Hematopoietic multipotent progenitor cell treated with erythropoietin and hydrocortisone succinate and interleukin-3 and kit ligand, for 15 days (in vitro differentiated cells): ENCODE measurements around the gene TP63.

Experiments
- DNase-seq: peaks from one replicate; pipeline ENCODE4 v3.0.0-alpha.2; 2015; ENCODE audit warnings: low spot score

Gene TP63

DNA sequence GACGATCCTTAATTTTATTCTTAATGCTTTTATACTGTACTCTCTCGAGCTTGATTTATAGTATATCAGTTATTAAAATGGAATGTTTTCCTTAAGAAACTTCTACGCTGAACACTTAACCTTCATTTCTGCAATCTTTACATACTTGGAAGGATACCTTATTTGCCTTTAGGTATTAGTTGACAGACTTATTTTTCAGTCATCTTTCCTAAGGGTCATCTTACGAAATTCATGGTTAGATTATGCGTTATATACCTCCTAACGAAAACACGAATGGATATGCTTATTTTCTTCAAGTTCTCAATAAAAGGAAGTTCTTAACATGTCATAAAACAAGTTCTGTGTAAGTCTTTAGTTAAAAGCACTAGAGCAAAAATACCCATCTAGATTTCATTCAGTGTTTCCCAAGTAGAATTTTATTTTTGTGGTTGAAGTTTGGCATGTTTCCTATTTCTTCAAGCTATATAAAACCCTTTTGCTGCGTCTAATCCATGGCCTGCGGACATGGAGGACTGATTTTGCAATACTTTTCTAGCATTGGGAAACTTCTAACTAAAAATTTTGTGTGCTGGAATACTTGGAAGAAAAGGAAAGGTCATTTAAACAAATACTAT is 231.3 kb downstream of the TP63 start:
- DNase-seq, result no peak

DNA sequence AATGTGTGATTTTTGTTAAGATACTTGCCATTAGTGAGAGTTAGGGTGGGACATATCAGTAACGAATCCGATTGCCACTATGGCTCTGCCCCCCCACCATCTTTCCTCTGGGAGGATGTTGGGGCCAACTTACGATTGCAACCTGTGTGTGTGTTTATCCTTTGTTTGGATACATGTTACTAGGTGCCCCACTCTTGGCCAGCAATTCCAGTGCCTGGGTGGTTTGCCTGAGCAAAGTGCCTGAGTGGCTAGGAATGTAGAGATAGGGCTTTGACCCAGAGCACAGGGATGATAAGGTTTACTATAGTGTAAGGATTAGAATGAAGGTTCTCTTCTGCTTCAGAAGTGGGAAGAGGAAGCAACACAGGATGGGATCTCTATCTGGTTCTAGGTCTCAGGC is 231.8 kb downstream of the TP63 start:
- no peak for DNase-seq

DNA sequence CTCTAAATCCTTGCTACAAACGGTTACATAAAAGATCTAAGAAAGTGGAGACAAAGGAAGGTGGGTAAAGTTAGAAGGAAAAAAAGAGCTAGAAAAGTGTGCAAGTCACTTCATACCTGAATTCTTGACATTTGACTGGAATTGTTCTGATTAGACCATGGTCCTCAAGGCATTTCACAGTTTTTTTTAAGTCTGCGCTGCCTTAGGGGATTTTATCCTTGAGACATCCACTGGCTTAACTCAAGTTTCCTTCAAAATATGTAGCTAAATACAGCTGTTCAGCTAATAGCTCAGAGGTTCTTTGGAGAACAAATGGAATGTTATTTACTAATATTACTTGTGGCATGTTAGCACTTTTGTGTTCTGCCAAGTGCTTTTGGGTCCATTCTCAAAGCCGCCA is 236.9 kb downstream of the TP63 start:
- no peak for DNase-seq

DNA sequence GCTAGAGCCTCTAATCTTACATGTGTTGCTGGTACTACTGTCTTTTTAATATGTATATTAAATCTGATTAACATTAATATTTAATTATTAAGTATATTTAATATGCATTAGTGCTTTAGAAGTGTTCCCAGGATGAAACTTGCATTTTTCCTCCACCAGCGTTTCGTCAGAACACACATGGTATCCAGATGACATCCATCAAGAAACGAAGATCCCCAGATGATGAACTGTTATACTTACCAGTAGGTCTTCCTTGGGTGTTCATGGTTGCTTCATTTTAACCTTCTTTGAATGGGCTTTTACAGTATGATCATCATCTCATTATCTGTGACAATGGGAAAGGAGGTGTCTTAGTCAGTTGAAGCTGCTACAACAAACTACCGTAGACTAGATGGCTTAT is 238.0 kb downstream of the TP63 start:
- no peak for DNase-seq

DNA sequence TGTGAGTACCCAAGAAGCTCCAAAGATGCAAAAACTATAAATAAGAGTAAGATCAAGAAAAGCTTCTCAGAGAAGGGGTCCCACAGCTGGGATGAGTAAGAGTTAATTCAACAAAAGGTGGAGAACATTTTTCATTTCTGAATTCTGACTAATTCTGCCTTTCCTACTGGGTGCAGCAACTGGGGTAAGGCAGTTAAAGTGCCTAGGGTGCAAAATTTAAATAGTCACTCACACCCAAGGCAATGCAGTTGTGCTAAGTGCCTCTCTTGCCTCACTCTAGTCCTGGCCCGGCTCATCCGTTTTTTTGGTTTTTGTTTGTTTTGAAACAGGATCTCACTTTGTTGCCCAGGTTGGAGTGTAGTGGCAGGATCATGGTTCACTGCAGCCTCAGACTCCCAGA is 240.2 kb downstream of the TP63 start:
- no peak for DNase-seq

DNA sequence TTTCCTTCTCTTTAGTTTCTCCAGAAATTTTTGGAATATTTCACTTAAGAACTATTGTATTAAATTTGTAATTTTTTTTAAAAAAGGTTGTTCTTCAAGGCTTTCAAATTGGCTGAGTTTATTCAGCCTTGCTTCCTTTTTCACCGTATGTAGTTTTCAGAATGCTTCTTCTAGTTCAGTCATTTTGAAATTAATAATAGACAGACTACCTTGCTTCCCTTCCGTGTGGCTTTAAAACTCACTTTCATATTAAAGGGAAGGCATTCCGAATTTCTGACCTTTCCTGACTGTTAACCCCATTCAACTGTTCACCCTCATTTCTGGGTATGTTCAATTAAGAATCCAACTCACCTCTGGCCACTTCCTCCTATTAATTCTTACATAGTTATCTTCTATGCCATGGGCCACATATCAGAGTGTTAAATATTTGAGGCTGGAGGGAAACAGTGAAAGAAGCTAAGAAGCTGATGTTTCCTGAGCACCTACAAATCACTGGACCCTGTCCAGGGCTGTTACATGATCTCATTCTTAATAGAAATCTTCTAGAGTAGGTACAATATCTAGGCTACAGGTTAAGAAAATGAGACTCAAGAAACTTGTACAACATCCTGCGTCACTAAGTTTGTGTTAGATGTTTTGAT is 252.0 kb downstream of the TP63 start:
- no peak for DNase-seq

DNA sequence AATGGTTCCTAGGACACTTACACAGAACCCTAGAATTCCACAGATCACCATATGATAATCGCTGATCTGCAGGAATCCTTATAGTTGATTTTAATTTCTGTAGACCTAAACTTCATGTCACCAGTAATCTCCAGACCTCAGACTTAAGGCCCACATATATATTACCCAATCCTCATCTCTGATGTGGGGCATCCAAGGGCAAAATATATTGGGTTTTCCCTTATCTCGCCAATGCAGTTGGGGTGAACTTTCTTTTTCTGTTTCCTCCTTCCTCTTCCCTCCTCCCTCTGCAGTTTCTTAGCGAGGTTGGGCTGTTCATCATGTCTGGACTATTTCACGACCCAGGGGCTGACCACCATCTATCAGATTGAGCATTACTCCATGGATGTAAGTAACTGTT is 259.3 kb downstream of the TP63 start:
- DNase-seq, result no peak

DNA sequence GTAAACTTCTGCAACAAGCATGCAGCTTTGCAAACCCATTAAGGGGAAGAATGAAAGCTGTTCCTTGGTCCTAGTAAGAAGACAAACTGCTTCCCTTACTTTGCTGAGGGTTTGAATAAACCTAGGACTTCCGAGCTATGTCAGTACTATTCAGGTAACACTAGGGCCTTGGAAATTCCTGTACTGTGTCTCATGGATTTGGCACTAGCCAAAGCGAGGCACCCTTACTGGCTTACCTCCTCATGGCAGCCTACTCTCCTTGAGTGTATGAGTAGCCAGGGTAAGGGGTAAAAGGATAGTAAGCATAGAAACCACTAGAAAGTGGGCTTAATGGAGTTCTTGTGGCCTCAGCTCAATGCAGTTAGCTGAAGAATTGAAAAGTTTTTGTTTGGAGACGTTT is 265.3 kb downstream of the TP63 start:
- no peak for DNase-seq

DNA sequence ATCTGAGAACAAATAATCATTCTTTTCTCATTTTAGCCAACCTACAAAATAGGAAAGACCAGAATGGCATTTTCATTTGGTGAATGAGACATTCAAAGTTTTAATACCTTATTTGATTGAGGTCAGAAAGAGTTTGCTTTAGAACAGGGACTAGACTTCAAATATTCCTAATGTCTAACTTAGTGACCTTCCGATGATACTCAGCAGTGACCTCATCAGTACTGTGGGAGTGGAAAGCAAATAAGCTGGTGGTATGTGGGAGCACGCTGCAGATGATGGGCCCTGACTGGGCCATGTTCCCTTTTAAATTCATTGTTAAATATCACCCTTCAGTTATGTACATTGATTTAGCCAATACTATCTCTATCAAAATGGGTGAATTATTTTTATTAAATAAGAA is 266.2 kb downstream of the TP63 start:
- DNase-seq, result no peak

DNA sequence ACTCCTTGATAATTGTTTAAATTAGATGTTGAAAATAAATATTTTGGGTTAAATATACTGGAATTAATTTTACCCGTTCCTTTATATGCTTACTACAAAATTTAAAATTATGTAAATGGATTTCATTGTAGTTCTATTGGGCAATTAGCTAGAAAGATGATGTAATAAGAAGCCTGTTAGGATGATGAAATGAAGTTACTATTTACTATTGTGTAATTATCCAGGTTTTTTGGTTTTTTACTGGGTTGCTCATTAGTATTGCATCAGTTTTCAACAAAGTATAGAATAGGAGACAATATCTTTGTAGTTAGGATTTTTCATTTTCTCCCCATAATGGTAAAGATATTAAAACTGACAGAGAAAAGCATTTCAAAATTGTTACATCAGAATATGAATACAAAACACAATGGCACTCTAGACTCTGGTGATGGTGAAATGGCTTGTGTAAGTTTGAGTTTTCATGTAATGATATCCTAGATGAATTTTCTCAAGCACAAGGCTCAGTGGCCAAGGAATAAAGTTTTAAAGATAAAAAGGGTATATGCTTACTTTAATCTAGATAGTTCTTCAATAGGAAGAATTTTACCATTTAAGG is 267.5 kb downstream of the TP63 start:
- DNase-seq, result no peak

DNA sequence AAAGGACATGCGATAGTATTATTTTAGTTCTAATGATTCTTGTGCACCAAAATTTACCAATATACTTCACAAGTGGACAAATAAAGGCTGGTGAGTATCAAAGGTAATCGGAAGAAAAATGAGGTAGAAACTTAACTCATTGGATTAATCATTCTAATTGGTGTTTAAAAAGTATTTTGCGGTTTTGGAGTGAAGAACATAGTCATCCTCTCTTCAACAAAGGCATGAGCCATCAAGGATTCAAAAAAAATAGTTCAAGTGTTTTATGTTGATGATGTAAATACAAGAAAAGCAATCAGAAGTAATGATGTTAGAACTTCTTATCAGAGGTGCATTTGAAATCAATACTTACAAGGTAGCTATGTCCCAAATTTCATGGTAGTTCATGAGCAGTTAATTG is 268.0 kb downstream of the TP63 start:
- DNase-seq, result no peak

DNA sequence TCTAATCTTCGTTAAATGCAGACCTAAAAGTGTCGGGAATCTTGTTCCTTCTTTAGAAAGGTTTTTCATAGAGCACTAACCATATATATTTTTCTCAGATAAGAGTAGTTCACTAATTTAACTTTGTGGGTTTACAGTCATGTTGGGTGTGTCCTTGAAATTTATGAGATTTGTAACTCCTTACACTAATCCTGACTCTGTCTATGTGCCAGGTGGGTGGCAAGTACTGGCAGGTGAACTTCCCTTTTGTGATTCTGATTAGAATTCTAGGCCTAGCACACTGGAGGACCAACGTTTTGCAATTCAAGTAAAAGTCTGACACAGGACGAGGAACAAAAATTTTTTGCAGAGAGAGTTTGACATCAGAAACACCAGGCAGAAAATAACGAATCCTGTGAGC is 269.4 kb downstream of the TP63 start:
- no peak for DNase-seq

DNA sequence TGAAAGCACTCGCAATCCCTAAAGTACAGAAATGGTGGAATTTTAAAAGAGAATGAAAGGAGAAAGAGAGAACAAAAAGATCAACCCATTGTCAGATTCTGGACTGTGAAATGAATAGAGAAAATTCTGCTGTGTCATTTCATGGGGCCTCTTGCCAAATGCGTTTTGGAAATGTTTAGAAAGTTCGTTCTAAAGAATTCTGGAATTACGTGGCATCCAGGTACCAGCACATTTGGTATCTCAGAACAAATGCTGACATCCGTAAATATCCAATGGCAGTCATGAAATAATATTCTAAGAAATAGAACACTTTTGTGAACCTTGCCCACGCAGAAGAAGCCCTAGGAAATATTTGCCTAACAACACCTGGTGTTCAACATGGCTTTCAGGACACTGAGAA is 270.3 kb downstream of the TP63 start:
- no peak for DNase-seq

DNA sequence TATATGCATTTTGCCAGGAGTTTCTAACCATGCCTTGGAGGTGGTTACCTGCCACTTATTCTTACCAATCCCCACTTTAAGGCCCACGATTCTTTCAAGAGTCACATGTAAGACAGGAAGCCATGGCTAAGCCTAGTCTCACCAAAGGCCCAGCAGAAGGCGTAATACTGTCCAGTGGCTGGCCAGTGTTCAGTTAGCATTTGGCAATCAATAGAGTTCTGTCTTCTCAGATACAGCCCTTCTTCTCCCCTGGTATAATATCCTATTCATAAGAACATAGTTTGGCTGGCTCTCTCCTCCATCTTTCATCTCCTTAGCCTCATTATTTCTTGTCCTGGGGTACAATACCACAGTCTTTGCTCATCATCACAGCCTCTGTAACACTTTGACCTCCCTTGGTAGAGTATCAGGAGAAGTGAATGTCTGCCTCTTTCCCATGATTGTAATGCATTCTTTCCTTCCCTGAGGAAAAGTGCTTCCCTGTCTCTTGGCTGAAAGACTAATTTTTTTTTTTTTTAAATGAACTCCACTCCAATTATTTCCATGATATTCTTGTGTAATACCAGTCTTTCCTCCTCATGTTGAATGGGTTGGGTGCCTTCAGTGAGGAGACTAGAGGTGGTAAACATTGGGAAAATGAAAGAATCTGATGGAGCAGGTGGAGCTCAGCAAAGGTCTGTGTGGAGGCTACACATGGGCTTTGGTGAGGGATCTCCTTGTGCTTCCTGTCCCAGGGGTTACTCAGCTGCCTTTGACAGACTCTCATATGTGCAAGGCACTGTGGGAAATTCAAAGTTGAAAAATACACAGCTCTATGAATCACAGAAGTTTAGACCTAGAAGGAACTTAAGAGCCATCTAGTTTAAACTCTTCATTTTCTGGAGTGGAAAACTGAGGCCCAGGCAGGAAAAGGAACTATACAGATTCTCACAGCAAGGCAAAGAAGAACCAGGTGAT is 271.3 kb downstream of the TP63 start:
- DNase-seq, result no peak

DNA sequence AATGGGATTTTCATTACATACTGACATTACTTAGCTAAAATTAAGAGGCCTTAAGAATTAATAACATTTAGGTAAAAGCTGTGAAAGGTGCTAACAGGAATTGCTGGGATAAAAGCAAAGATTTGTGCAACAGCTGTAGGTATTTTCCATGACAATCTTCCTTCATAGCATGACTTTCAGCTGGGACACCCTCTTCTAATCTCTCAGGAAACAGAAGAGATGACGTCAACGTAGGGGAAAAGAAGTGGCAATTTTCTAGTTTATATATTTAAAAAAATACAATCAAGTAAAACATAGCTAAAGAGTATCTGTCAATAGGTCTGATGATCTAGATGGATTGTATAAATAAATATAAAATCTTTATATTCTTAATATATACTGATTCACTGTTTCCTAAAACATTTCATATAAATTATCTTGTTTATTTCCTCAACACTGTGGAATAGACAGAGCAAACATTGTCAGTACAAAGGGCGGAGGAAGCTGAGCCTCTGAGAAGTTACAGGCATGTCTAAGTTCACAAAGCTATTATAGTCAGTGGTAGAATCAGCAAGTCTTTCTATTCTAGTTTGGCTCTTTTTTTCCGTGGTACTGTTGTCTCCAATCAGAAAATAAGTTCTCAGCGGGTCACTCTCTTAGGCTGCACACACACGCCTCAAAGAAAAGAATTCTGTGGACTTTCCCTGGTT is 272.5 kb downstream of the TP63 start:
- no peak for DNase-seq

DNA sequence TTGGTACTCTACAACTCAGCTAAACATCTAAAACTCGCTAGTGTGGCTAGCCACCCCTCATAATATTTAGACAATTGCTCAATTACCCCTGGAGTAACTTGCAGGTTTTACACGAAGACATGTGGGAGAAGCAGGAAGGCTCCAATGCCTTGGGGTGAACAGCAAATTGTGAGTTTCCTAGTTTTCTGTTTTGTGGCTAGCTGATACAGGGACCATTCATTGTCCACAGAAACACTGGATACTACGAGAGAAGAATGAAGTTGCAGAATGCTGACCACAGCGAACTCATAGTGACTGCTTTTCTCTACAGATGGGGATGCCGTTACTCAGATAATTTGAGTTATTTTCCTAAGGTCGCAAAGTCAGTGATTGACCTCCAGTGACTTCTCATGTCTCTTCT is 276.6 kb downstream of the TP63 start:
- no peak for DNase-seq

DNA sequence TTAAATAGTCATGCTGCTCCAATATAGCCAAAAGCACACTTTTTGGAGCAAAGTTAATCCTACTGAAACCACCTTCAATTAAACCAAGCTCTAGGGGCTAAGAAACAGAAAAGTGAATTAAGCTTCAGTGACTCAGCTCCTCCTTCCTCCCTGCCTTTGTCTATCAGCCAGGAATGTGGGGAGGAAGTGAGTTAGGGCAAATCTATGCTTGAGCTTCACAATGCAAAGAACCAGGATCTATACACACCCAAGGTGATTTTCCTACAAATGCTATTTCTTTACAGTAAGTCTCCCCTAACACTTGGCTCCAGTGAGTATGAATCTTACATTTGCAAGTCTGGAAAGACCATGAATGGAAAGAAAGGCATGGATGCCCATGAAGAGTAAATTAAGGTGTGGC is 277.5 kb downstream of the TP63 start:
- no peak for DNase-seq

DNA sequence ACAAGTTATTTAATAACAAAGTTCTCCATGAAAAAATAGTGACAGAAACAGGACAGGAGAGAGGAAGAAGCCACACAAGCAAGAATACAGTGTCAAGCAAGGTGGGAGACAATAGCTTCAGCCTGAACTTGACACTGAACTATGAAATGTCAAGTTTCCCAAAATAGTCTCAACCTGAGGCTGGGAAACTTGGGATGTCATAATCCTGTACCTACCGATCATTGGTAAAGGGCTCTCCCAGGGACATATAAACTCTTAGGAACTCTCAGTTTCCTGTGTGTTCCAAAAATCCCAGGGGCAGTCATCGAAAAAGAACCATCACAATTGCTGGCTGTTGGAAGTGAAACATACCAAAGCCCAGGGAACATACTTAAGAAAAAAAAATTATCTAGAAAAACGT is 277.9 kb downstream of the TP63 start:
- DNase-seq, result no peak

DNA sequence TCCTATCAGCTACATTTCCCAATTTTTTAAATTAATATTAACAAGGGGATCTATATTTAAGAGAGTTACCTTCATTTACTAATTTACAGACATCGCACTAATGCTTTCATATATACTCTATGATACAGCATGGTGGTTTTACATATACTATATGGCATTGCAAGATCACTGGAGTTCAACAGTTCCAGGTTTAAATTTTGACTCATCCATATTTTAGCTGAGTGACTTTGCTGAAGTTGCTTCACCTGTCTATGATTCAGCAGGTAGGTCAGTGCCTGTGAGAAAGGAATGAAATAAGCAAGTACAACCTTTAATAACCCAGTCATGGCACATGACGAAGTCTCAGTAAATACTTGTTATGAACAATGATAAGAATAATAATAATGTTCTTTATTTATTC is 278.4 kb downstream of the TP63 start:
- no peak for DNase-seq

DNA sequence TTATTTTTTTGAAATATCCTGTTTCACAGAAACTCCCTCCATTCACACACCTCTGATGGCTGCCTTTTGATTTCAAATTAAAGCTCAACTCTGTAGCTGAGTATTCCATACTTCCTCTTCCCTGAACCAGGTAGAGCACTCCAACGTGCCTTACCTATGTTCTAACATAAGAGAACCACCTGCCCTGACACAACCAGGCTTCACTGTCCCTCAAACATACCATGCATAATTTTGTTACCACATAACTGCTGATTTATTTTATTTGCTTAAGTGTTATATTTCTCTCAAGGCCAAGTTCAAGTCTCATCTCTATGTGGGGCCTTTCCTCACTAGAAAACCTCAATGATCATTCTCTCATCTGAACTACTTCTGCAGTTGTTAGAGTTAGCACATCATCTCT is 279.8 kb downstream of the TP63 start:
- no peak for DNase-seq

DNA sequence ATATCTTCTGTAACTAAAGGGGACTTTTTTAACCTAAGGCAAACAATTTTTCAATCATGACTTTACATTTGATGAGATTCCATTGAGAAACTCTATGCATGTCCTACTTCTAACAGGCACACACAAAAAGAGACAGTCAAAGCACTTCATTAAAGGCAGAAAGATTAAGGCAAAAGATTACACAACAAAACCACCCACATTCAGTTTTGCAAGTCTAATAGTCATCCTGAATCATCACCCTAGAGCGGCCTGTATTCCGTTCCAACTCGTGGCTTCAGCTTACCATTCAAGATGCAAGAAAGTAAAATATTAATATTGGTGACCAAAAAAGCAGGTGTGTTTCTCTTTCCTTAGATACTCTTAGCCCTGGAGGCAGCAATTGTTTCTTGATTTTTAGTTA is 283.6 kb downstream of the TP63 start:
- no peak for DNase-seq

DNA sequence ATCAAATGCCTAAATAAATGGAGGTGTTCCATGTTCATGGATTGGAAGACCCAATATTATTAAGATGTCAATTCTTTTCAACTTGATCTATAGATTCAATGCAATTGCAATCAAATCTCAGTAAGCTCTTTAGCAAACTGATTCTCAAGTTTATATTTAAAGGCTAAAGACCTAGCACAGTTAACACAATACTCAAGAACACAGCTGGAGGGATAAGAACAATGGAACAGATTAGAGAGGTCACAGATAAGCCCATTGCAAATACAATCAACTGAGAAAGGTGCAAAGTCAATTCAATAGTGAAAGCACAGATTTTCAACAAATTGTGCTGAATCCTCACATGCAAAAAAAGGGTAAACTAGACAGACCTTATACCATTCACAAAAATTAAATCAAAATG is 290.6 kb downstream of the TP63 start:
- DNase-seq, result no peak
